ENCODE results near the gene SHISA4. TPM values are rescaled to one million over a fixed set of nuclear protein-coding genes. Genes with fewer than 3 reads are reported as not detected.

SHISA4 gene
- total and polyA plus RNA-seq, 7 donors, result 3.5 to 23.7 (median 12.7) TPM

GRCh38 chr1:201842472-201843027 is 46.1 kb upstream of the SHISA4 start:
- no peak for TF ChIP-seq POLR2AphosphoS5 (IDR thresholded peaks at IDR 0.05)
- no peak for TF ChIP-seq EP300 (IDR thresholded peaks at IDR 0.05)
- no peak for TF ChIP-seq CTCF (IDR thresholded peaks at IDR 0.05)
- no peak for TF ChIP-seq POLR2A (IDR thresholded peaks at IDR 0.05)
- intact Hi-C loops (cut with DNase I), result no loop called here
- DNase-seq, result no peak
- Histone ChIP-seq H3K4me3 (no peak overlapping the region), H3K9me3 (no peaks in the 10 kb centered on the region), H3K4me1 (peaks cover 0 to 6% (median 0%) of the 10 kb centered on the region in 4 donors), H3K36me3 (peaks cover 0 to 2% (median 0%) of the 10 kb centered on the region in 4 donors), H3K27me3 (no peaks in the 10 kb centered on the region), H3K27ac (no peak overlapping the region)
- 98% methylated on average over 2 of the region's 2 CpGs for WGBS, 2 donors

GRCh38 chr1:201845331-201846083 is 43.2 kb upstream of the SHISA4 start:
- Histone ChIP-seq H3K9me3 (no peaks in the 10 kb centered on the region), H3K27me3 (no peaks in the 10 kb centered on the region), H3K36me3 (peaks cover 0 to 23% (median 3%) of the 10 kb centered on the region in 4 donors), H3K4me1 (peaks cover 0 to 21% (median 12%) of the 10 kb centered on the region in 4 donors), H3K4me3 (no peak overlapping the region), H3K27ac (no peak overlapping the region)
- intact Hi-C loops (cut with DNase I), result no loop called here
- 73 to 79% methylated on average over 2 of the region's 2 CpGs for WGBS, 2 donors
- TF ChIP-seq CTCF (IDR thresholded peaks at IDR 0.05) (no peak), POLR2AphosphoS5 (IDR thresholded peaks at IDR 0.05) (no peak), POLR2A (IDR thresholded peaks at IDR 0.05) (no peak), EP300 (IDR thresholded peaks at IDR 0.05) (no peak)
- DNase-seq, result no peak

GRCh38 chr1:201847150-201847549 is 41.5 kb upstream of the SHISA4 start:
- Histone ChIP-seq H3K9me3 (no peaks in the 10 kb centered on the region), H3K4me1 (peaks cover 0 to 29% (median 15%) of the 10 kb centered on the region in 4 donors), H3K27me3 (no peaks in the 10 kb centered on the region), H3K4me3 (no peak overlapping the region), H3K27ac (no peak overlapping the region), H3K36me3 (peaks cover 4 to 38% (median 5%) of the 10 kb centered on the region in 4 donors)
- WGBS, 2 donors, result 81 to 91% methylated on average over 1 of the region's 1 CpG
- no peak for DNase-seq
- intact Hi-C loops (cut with DNase I), result no loop called here
- TF ChIP-seq POLR2A (IDR thresholded peaks at IDR 0.05) (no peak), CTCF (IDR thresholded peaks at IDR 0.05) (no peak), POLR2AphosphoS5 (IDR thresholded peaks at IDR 0.05) (no peak), EP300 (IDR thresholded peaks at IDR 0.05) (no peak)

GRCh38 chr1:201848230-201848629 is 40.5 kb upstream of the SHISA4 start:
- no peaks in the 10 kb centered on the region for H3K9me3 ChIP-seq
- H3K4me1 ChIP-seq, result peaks cover 0 to 29% (median 15%) of the 10 kb centered on the region in 4 donors
- no peak for DNase-seq
- H3K36me3 ChIP-seq, result peaks cover 12 to 49% (median 15%) of the 10 kb centered on the region in 4 donors
- no peak overlapping the region for H3K27ac ChIP-seq
- intact Hi-C loops (cut with DNase I), result no loop called here
- no peak overlapping the region for H3K4me3 ChIP-seq
- 96 to 98% methylated on average over 6 of the region's 6 CpGs for WGBS, 2 donors
- no peaks in the 10 kb centered on the region for H3K27me3 ChIP-seq
- TF ChIP-seq CTCF (IDR thresholded peaks at IDR 0.05) (no peak), POLR2AphosphoS5 (IDR thresholded peaks at IDR 0.05) (no peak), POLR2A (IDR thresholded peaks at IDR 0.05) (no peak), EP300 (IDR thresholded peaks at IDR 0.05) (no peak)
